ENCODE results near the gene HAGH. TPM values are rescaled to one million over a fixed set of nuclear protein-coding genes. Genes with fewer than 3 reads are reported as not detected.
A peak's percentile ranks its signal among the peaks of the same experiment; 100 is the strongest.

Gene HAGH
- total RNA-seq, 6 experiments from 2014 or later, result 77.9 to 161 (median 143) TPM

GRCh38 chr16:1870365-1871082, 43.9 kb upstream of the HAGH start:
- 15% methylated on average over 9 of the region's 9 CpGs for WGBS (ENCODE audit: insufficient coverage, low coverage, low lambda C conversion rate, missing lambda C conversion rate)
- DNase-seq (peak; percentile 56 to 83 (median 81)), ATAC-seq (peak; percentile 82 to 92 (median 86))
- Histone ChIP-seq H3K4me1 (peaks cover 0 to 29% (median 12%) of the 10 kb centered on the region in 4 donors), H3K27me3 (no peaks in the 10 kb centered on the region), H3K27ac (peak overlapping the region in 2 of 3 donors; percentile 61 to 72), H3K9me3 (no peaks in the 10 kb centered on the region), H3K36me3 (no peaks in the 10 kb centered on the region), H3K4me3 (no peak overlapping the region)
- no peak for TF ChIP-seq POLR2A (IDR thresholded peaks at IDR 0.05)
- no peak for TF ChIP-seq CTCF (IDR thresholded peaks at IDR 0.05)
- intact Hi-C loops (cut with DNase I), result no loop called here

- 27% methylated on average over 3 of the region's 6 CpGs for WGBS (ENCODE audit: insufficient coverage, low coverage, low lambda C conversion rate, missing lambda C conversion rate)
- no peak for TF ChIP-seq POLR2A (IDR thresholded peaks at IDR 0.05)
- peak in 1 of 4 donors; percentile 19 for TF ChIP-seq CTCF (IDR thresholded peaks at IDR 0.05)
- Histone ChIP-seq H3K4me3 (no peak overlapping the region), H3K9me3 (no peaks in the 10 kb centered on the region), H3K36me3 (no peaks in the 10 kb centered on the region), H3K27ac (no peak overlapping the region), H3K27me3 (no peaks in the 10 kb centered on the region), H3K4me1 (peaks cover 0 to 16% (median 5%) of the 10 kb centered on the region in 4 donors)
- intact Hi-C loops (cut with DNase I), result no loop called here
- ATAC-seq, result no peak
- DNase-seq, result peak in 1 of 3 donors; percentile 7
These were observed 39.5 kb upstream of the HAGH start for GRCh38 chr16:1865902-1866690.

- H3K36me3 ChIP-seq, result no peaks in the 10 kb centered on the region
- TF ChIP-seq CTCF (IDR thresholded peaks at IDR 0.05) (peak; percentile 50 to 73 (median 66)), POLR2A (IDR thresholded peaks at IDR 0.05) (no peak)
- ATAC-seq, result peak; percentile 31 to 62 (median 58)
- DNase-seq, result no peak
- 7% methylated on average over 4 of the region's 4 CpGs for WGBS (ENCODE audit: insufficient coverage, low coverage, low lambda C conversion rate, missing lambda C conversion rate)
- no peaks in the 10 kb centered on the region for H3K9me3 ChIP-seq
- H3K27ac ChIP-seq, result no peak overlapping the region
- no peak overlapping the region for H3K4me3 ChIP-seq
- no peaks in the 10 kb centered on the region for H3K4me1 ChIP-seq
- no peaks in the 10 kb centered on the region for H3K27me3 ChIP-seq
- intact Hi-C loops (cut with DNase I), result loop anchor here in 1 of 2 donors (5.0 kb wide), 1 partner anchor 68 kb away; no protein-coding TSS in a partner anchor
These were observed 37.2 kb upstream of the HAGH start for GRCh38 chr16:1863681-1864460.

GRCh38 chr16:1862394-1862793, 35.8 kb upstream of the HAGH start:
- 74% methylated on average over 5 of the region's 9 CpGs for WGBS (ENCODE audit: insufficient coverage, low coverage, low lambda C conversion rate, missing lambda C conversion rate)
- no peaks in the 10 kb centered on the region for H3K36me3 ChIP-seq
- DNase-seq, result no peak
- no peaks in the 10 kb centered on the region for H3K4me1 ChIP-seq
- H3K9me3 ChIP-seq, result no peaks in the 10 kb centered on the region
- ATAC-seq, result no peak
- H3K4me3 ChIP-seq, result no peak overlapping the region
- H3K27me3 ChIP-seq, result no peaks in the 10 kb centered on the region
- TF ChIP-seq CTCF (IDR thresholded peaks at IDR 0.05) (no peak), POLR2A (IDR thresholded peaks at IDR 0.05) (no peak)
- no peak overlapping the region for H3K27ac ChIP-seq
- intact Hi-C loops (cut with DNase I), result loop anchor here in 1 of 2 donors (5.0 kb wide), 1 partner anchor 70 kb away; no protein-coding TSS in a partner anchor

Data from right lobe of liver (tissue), 6 donors.